Measurements from ENCODE around the gene CIAO3. TPM values are rescaled to one million over a fixed set of nuclear protein-coding genes. Genes with fewer than 3 reads are reported as not detected.
A peak's percentile ranks its signal among the peaks of the same experiment; 100 is the strongest.

The CIAO3 gene
- total RNA-seq, 1 experiment from 2014 or later = 32.1 TPM

DNA sequence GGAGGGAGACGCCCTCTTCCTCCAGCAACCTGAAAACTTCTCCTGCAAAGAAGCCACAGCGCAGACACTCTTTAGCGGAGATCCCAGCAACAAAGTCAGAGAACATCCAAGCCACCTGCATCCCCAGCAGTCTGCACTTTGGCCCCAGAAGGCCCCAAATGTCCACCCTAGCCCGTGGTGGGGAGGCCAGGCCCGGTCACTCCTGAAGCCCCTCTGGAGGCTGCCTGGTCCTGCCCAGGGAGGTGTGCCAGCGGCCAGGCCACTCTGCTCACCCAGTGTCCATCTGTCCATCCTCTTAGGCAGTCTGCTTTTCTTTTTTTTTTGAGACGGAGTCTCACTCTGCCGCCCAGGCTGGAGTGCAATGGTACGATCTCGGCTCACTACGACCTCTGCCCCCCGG lies 8.5 kb downstream of the CIAO3 start:
- Histone ChIP-seq H3K36me3 (ENCODE audit: insufficient read depth, low read length) (peaks cover 17% of the 10 kb centered on the region; the same call in 1 of the 2 replicates), H2AFZ (ENCODE audit: low read length) (no peak overlapping the region)

DNA sequence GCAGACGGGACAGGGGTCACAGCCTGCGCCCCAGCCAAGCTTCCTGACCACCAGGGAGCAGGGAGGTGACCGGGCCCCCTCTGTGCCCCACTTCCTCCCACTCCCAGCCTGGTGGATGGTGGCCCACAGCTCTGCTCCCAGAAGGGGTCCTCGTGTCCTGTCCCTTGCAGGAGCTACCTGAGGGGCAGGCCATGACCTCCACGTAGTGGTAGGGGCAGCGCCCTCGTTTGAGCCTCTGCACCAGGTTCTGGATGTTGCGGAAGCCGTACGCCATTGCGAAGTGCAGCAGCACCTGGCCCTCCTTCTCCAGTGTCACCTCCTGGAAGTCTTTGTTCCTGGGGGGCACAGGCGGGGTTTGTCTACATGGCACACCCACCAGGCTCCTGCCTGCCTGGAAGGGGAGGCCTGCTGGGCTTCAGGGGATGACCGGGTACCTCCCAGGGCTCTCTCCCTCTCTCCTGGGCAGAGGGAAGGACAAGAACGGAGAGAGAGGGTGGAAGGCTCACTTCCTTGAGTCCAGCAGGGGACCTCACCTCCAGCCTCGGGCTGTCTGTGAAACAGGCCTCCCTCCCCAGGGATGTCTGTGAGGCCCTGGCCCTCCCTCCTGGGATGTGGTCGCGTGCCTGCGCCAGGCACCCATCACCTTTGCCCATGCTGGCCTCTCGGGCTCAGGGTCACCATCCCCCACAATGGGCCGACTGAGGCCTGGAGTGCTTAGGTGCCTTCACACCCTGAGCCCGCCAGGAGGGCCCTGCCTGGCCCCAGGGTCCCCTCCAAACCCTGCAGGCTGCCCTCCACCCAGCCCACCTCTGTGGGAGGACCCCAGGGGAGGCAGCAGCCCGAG lies 9.9 kb downstream of the CIAO3 start:
- peak overlapping the region; percentile 93 for H3K4me2 ChIP-seq (ENCODE audit: low read depth, low read length, poor library complexity, severe bottlenecking)
- peaks cover 12% of the 10 kb centered on the region; the same call in 1 of the 2 replicates for H3K36me3 ChIP-seq (ENCODE audit: insufficient read depth, low read length)
- no peaks in the 10 kb centered on the region for H3K9me3 ChIP-seq (ENCODE audit: low read length)
- peak; percentile 54 for DNase-seq
- no peak overlapping the region for H3K4me3 ChIP-seq (ENCODE audit: low read length)
- H3K27me3 ChIP-seq (ENCODE audit: low read length) = no peaks in the 10 kb centered on the region
- H3K4me1 ChIP-seq (ENCODE audit: low read length) = peaks cover 49% of the 10 kb centered on the region
- H3K9ac ChIP-seq (ENCODE audit: low read length) = peak overlapping the region; percentile 20; the same call in 1 of the 2 replicates
- H2AFZ ChIP-seq (ENCODE audit: low read length) = no peak overlapping the region
- no peaks in the 10 kb centered on the region for H3K9me2 ChIP-seq (replicated peaks; ENCODE audit: insufficient read depth, low read length)
- peaks cover 21% of the 10 kb centered on the region for H3K79me2 ChIP-seq (ENCODE audit: low read length)
- H3K27ac ChIP-seq (ENCODE audit: low read length) = peak overlapping the region; percentile 27; the same call in 1 of the 2 replicates
- H4K20me1 ChIP-seq (ENCODE audit: insufficient read depth, low read depth, low read length) = no peaks in the 10 kb centered on the region

More for the DNA sequence above, 8.5 kb downstream of the CIAO3 start:
- Histone ChIP-seq H3K4me1 (ENCODE audit: low read length) (peaks cover 49% of the 10 kb centered on the region), H3K27me3 (ENCODE audit: low read length) (no peaks in the 10 kb centered on the region), H3K79me2 (ENCODE audit: low read length) (peaks cover 24% of the 10 kb centered on the region), H3K9me2 (replicated peaks; ENCODE audit: insufficient read depth, low read length) (no peaks in the 10 kb centered on the region), H3K4me3 (ENCODE audit: low read length) (no peak overlapping the region), H4K20me1 (ENCODE audit: insufficient read depth, low read depth, low read length) (no peaks in the 10 kb centered on the region), H3K27ac (ENCODE audit: low read length) (no peak overlapping the region), H3K9me3 (ENCODE audit: low read length) (no peaks in the 10 kb centered on the region), H3K9ac (ENCODE audit: low read length) (no peak overlapping the region), H3K4me2 (ENCODE audit: low read depth, low read length, poor library complexity, severe bottlenecking) (no peak overlapping the region)
- DNase-seq = no peak

DNA sequence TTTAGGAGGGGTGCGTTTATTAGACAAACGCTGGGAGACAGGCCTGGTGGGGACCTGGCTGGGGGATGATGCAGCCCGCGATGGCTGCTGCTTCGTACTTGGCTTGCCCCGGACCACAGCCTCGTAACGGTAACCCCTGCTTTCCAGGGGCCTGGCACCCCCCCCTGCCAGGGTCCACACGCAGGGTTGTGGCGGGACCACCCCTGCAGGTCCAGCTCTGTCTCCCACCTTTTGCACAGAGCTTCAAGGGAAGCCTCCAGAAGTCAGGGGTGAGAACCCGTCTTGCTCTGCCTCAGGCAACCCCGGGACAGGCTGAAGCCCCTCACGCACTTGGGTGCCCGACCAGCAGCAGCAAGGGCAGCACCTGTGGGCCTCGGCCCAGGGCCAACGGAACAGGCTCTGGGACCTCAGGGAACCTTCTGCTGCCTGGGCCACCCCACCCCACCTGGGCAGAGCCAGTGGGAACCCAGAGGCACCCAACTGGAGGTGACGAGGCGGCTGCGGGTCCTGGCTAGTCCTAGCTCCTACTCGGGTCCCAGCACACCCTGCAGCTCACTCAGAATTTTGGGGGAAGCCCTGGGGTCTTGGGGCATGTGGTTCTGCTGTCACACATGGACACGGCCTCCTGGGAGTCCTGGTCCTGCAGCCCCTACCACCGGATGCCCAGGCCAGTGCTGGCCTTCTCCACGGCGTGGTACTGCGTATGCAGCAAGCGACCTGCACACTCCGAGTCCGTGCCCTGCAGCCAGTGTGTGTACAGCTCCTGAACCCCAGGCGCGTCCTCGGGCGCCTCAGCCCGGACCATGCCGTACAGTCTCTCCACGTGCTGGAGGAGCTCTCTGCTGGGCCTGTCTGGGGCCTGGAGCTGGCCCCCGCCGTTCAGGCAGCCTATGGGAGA lies 10.8 kb downstream of the CIAO3 start:
- DNase-seq = peak; percentile 49
- peak overlapping the region; percentile 91; the same call in 1 of the 2 replicates for H3K9ac ChIP-seq (ENCODE audit: low read length)

DNA sequence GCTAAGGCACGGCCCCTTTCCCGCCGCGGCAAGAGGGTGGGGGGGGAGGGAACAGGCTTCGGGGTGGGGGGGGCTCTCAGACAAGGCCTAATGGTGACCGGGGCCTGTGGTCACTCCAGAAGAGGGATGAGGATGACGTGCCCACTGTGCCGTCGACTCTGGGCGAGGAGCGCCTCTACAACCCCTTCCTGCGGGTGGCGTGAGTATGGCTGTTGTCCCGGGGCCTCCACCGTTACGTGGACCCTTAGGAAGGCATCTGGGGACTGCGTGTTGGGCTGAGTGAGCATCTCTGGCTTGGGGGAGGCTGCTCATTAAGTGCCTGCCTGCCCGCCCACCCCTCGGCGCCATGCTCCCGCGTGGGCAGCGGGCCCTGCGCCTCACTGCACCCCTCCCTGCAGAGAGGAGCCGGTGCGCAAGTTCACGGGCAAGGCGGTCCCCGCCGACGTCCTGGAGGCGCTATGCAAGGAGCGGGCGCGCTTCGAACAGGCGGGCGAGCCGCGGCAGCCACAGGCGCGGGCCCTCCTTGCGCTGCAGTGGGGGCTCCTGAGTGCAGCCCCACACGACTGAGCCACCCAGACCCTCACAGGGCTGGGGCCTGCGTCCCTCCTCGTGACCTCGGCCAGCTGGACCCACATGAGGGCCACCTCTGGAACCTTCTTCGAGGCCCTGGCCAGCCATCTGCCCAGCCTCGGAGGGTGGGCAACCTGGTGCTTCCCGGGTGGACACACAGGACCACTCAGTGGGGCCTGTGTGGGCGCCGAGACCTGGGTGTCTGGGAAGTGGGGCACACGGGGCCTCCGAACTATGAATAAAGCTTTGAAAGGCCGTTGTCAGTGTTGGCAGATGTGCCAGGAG lies 11.7 kb downstream of the CIAO3 start:
- Histone ChIP-seq H3K9me3 (ENCODE audit: low read length) (no peaks in the 10 kb centered on the region), H3K4me3 (ENCODE audit: low read length) (peak overlapping the region; percentile 91), H3K4me2 (ENCODE audit: low read depth, low read length, poor library complexity, severe bottlenecking) (peak overlapping the region; percentile 93)

More for the DNA sequence above, 10.8 kb downstream of the CIAO3 start:
- no peaks in the 10 kb centered on the region for H4K20me1 ChIP-seq (ENCODE audit: insufficient read depth, low read depth, low read length)
- H3K27me3 ChIP-seq (ENCODE audit: low read length) = no peaks in the 10 kb centered on the region
- no peak overlapping the region for H2AFZ ChIP-seq (ENCODE audit: low read length)
- H3K4me1 ChIP-seq (ENCODE audit: low read length) = peaks cover 57% of the 10 kb centered on the region
- peaks cover 12% of the 10 kb centered on the region; the same call in 1 of the 2 replicates for H3K36me3 ChIP-seq (ENCODE audit: insufficient read depth, low read length)
- H3K79me2 ChIP-seq (ENCODE audit: low read length) = peaks cover 21% of the 10 kb centered on the region
- H3K4me3 ChIP-seq (ENCODE audit: low read length) = peak overlapping the region; percentile 91
- H3K9me2 ChIP-seq (replicated peaks; ENCODE audit: insufficient read depth, low read length) = no peaks in the 10 kb centered on the region
- H3K4me2 ChIP-seq (ENCODE audit: low read depth, low read length, poor library complexity, severe bottlenecking) = peak overlapping the region; percentile 93
- no peaks in the 10 kb centered on the region for H3K9me3 ChIP-seq (ENCODE audit: low read length)
- peak overlapping the region; percentile 49; the same call in 1 of the 2 replicates for H3K27ac ChIP-seq (ENCODE audit: low read length)

DNA sequence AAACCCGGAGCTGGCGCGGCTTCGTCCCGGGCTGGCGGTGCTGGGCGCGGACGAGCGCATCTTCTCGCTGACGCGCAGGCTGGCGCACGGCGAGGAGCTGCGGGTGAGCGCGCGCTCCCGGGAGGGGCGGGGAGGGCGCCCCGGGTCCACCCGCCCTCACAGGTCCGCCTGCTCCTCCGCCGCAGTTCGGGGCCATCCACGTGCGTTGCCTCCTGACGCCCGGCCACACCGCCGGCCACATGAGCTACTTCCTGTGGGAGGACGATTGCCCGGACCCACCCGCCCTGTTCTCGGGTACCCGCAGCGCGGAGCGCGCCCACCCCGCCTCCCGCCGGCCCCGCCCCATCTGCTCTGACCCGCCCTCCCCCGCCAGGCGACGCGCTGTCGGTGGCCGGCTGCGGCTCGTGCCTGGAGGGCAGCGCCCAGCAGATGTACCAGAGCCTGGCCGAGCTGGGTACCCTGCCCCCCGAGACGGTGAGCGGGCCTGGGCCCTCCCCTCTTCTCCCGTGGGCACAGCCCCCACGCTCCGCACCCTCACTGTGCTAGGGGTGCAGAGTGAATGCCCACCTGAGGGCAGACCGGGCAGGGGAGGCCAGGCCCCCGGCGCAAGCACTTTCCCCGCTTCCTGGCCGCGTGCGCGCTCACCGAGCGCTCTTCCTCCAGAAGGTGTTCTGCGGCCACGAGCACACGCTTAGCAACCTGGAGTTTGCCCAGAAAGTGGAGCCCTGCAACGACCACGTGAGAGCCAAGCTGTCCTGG lies 12.5 kb downstream of the CIAO3 start:
- Histone ChIP-seq H3K27me3 (ENCODE audit: low read length) (no peaks in the 10 kb centered on the region), H3K79me2 (ENCODE audit: low read length) (peaks cover 21% of the 10 kb centered on the region), H3K36me3 (ENCODE audit: insufficient read depth, low read length) (peaks cover 12% of the 10 kb centered on the region; the same call in 1 of the 2 replicates), H3K9ac (ENCODE audit: low read length) (peak overlapping the region; percentile 94), H2AFZ (ENCODE audit: low read length) (no peak overlapping the region), H3K4me3 (ENCODE audit: low read length) (peak overlapping the region; percentile 91), H3K27ac (ENCODE audit: low read length) (peak overlapping the region; percentile 97), H4K20me1 (ENCODE audit: insufficient read depth, low read depth, low read length) (no peaks in the 10 kb centered on the region; the same call in 1 of the 2 replicates), H3K9me3 (ENCODE audit: low read length) (no peaks in the 10 kb centered on the region), H3K4me1 (ENCODE audit: low read length) (peaks cover 74% of the 10 kb centered on the region), H3K9me2 (replicated peaks; ENCODE audit: insufficient read depth, low read length) (no peaks in the 10 kb centered on the region), H3K4me2 (ENCODE audit: low read depth, low read length, poor library complexity, severe bottlenecking) (peak overlapping the region; percentile 93)
- DNase-seq = peak; percentile 97

More for the DNA sequence above, 11.7 kb downstream of the CIAO3 start:
- Histone ChIP-seq H3K36me3 (ENCODE audit: insufficient read depth, low read length) (peaks cover 12% of the 10 kb centered on the region; the same call in 1 of the 2 replicates), H4K20me1 (ENCODE audit: insufficient read depth, low read depth, low read length) (no peaks in the 10 kb centered on the region), H3K27ac (ENCODE audit: low read length) (peak overlapping the region; percentile 64), H3K4me1 (ENCODE audit: low read length) (peaks cover 66% of the 10 kb centered on the region), H3K9me2 (replicated peaks; ENCODE audit: insufficient read depth, low read length) (no peaks in the 10 kb centered on the region), H3K79me2 (ENCODE audit: low read length) (peaks cover 21% of the 10 kb centered on the region), H3K27me3 (ENCODE audit: low read length) (no peaks in the 10 kb centered on the region), H2AFZ (ENCODE audit: low read length) (no peak overlapping the region), H3K9ac (ENCODE audit: low read length) (peak overlapping the region; percentile 91)
- no peak for DNase-seq

DNA sequence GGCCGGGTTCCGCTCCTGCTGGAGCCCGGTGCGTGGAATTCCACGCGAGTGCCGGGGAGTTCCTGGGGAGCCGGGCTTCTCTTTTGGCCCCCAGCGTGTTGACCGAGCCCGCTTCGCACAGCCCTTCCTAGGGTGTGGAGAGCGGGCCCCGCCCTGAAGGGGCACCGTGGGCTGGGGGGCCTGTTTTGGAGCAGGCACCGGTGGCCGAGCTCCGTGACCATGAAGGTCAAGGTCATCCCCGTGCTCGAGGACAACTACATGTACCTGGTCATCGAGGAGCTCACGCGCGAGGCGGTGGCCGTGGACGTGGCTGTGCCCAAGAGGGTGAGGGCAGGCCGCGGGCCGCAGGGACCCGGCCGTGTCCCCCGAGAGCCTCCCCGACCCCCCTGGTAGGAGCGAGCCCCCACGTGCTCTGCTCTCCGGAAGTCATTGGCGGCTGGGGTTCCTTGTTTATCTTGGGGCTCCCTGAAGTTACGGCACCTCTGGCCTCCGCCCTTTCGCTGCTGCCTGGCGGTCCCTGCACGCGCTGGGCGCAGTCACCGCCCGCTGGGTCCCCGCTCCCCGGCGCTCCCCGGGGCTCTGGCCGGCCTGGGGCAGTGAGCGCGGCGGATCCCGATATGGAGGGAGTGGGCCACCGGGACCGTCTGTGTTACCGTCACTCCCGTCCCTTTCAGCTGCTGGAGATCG lies 13.4 kb downstream of the CIAO3 start:
- Histone ChIP-seq H3K4me2 (ENCODE audit: low read depth, low read length, poor library complexity, severe bottlenecking) (peak overlapping the region; percentile 93), H3K79me2 (ENCODE audit: low read length) (peaks cover 26% of the 10 kb centered on the region), H3K4me1 (ENCODE audit: low read length) (peaks cover 83% of the 10 kb centered on the region), H3K27ac (ENCODE audit: low read length) (peak overlapping the region; percentile 97), H4K20me1 (ENCODE audit: insufficient read depth, low read depth, low read length) (no peaks in the 10 kb centered on the region; the same call in 1 of the 2 replicates), H3K9me3 (ENCODE audit: low read length) (no peaks in the 10 kb centered on the region), H3K36me3 (ENCODE audit: insufficient read depth, low read length) (0 out of 2 replicates have a peak, but pooled peaks cover 6% of the 10 kb centered on the region), H2AFZ (ENCODE audit: low read length) (no peak overlapping the region), H3K9ac (ENCODE audit: low read length) (peak overlapping the region; percentile 94), H3K4me3 (ENCODE audit: low read length) (peak overlapping the region; percentile 91), H3K9me2 (replicated peaks; ENCODE audit: insufficient read depth, low read length) (no peaks in the 10 kb centered on the region), H3K27me3 (ENCODE audit: low read length) (no peaks in the 10 kb centered on the region)
- DNase-seq = peak; percentile 91
